Ureter (tissue), 1 donor: ENCODE results near the gene NEURL1B. TPM values are rescaled to one million over a fixed set of nuclear protein-coding genes. Genes with fewer than 3 reads are reported as not detected.
"Not testable (repeated sequence)": the region's sequence is repeated elsewhere in the genome, so short reads cannot be mapped to it uniquely, and the experiment has no call there.

Experiments used
- DNase-seq: peaks from one replicate; pipeline ENCODE4 v3.0.0-alpha.2; 2020; ENCODE audit warnings: low spot score
- total RNA-seq: library from RNA; stranded (reverse); gene quantifications from one replicate; pipeline ENCODE4 v1.2.4, GENCODE V29; 2023
- donor health status: DM: yes; HTN: yes; CAD: no.

The NEURL1B gene, protein sequence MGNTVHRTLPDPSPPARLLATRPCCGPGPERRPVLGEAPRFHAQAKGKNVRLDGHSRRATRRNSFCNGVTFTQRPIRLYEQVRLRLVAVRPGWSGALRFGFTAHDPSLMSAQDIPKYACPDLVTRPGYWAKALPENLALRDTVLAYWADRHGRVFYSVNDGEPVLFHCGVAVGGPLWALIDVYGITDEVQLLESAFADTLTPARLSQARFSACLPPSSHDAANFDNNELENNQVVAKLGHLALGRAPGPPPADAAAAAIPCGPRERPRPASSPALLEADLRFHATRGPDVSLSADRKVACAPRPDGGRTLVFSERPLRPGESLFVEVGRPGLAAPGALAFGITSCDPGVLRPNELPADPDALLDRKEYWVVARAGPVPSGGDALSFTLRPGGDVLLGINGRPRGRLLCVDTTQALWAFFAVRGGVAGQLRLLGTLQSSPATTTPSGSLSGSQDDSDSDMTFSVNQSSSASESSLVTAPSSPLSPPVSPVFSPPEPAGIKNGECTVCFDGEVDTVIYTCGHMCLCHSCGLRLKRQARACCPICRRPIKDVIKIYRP
- 35.0 TPM for total RNA-seq

DNA sequence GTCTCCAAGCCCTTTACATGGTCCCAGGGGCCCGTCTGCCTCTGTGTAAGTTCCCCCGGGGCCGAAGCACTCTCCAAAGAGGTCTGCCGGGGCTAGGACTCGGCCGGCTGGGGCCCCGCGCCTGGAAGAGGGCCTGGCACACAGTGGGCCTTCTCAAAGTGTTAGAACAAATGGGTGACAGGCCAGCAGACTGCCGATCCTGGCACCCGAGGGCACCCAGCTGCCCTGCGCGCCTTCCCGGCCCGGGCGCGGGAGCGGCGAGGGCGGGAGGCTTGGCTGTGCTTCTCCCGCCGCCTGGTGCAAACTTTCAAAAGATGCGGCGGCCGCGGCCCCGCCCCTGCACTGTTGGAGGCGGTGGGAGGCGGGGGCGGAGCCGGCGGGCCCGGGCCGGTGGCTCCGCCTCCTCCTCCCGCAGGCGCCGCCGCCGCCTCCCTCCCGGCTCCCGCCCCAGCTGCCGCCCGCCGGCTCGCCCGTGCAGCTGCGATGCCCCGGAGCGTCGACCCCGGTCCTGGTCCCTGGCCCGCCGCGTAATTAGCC is at the start of gene NEURL1B:
TSS of gene NEURL1B (plus strand) at position 442 of the 537 bp plus-strand sequence. CDS start 144 bp downstream, outside the sequence.
- peak; percentile 73 for DNase-seq

DNA sequence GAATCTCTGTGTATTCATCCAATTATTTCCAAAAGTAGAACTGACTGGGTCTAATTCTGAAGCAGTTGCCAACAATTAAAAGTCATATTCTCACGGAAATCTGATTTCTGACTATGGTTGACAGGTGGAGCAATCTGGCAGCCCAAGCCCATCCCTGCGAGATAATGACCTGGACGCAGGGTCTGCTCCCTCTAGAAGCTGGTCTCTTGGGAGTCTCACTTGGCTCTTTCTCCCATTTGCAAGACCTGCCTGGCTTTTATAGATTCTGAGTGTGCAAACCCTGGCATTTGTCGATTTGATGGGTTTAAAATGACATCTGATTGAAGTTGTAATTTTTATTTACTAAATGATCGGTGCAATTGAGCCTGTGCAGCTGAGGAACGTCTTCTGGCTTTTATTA is 49.4 kb upstream of the NEURL1B start:
- no peak for DNase-seq

DNA sequence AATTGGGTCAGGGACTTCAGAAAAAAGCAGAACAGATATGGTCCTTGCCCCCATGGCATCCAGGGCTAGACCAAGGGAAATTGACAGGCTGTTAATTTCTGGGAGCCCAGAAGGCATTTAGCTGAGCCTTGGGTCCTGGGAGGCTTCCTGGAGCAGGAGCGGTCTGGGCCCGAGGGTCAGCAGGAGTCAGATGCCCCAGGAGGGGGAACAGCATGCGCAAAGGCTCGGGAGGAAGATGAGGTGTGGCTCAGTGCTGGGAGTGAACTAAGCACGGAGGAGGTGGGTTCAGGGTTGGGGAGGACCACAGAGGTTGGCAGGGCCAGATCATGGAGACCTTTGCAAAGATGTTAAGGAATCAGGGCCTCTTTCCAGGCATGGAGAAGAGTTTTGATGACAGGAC is 48.2 kb upstream of the NEURL1B start:
- DNase-seq = no peak

DNA sequence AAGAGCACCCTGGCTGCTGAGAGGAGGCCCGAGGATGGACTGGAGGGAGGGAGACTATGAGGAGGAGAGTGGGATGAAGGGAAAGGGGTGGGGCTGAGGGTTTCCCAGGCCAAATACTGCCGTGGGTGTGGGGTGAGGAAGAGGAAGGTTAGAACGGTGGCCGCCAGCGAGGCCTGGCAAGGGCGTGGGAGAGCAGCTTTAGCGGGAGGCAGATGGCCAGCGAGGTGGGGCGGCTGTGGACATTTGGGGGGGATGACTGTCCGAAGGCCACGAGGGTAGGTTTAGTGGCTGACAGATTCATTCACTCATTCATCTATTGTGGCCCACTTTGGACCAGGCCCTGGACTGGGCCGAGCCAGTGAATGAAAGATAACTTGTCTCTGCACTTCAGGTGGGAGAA is 47.8 kb upstream of the NEURL1B start:
- no peak for DNase-seq

DNA sequence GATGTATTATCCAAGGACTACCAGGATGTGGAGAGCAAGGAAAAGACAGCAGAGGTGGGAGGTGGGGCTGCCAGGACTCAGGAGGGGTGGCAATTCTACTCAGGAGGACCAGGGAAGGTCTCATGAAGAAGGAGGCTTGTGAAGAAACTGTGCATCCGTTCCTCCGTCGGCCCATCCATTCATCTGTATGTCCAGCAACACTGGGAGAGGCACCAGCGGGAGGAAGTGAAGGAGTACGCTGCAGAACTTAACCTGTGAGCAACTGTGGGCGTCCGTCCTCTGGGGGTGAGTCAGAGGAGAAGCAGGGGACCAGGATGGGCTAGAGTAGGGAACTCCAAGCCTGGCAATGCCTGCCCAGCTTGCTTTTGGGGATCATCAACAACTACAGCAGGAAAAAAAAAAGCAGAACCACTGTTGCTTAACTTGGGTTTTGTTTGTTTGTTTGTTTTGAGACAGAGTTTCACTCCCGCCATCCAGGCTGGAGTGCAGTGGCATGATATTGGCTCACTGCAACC is 47.3 kb upstream of the NEURL1B start:
- DNase-seq = no peak

DNA sequence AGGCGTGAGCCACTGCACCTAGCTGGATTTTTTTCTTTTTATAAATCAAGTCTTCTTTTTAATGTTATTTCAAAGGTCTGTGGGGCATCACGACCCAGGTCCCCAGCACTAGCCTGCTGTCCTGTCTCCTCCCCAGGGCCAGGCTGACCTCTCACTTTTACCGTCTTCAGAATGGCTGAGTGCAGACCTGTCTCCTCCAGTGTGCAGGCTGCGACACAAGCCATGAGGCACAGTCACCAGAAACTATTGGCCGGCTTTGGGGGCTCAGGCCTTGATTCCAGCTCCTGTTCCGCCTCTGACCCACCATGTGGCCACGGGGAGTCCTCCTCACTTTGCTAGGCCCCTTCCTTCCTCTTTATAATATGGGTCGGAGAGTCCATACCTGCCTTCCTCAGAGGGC is 46.6 kb upstream of the NEURL1B start:
- DNase-seq = no peak

DNA sequence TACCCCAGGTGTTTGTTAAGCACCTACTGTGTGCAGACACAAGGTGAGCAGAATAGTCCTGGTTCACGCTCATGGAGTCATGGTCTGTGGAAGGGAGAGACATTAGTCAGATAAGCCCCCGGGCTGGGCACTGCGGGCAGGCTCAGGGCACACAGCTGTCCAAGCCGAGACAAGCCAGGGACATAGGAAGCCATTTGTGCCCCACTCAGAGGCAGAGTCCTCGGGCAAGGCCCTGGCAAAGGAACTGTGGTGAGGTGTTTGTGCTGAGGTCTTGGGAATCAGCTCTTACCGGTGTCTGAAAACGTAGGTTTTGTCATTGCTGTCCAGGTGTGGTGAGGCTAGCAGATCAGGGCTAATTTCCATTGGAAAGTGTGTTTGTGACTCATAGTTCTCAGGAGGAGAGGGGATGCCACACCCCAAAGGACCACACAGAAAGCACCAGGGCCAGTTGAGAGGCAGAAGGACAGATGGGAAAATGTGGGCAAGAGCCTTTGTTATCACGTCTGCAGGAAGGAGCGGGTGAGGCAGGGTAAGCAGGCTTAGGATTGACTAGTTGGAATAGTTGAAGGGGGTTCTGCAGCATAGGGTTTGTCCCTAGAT is 46.1 kb upstream of the NEURL1B start:
- DNase-seq = no peak

DNA sequence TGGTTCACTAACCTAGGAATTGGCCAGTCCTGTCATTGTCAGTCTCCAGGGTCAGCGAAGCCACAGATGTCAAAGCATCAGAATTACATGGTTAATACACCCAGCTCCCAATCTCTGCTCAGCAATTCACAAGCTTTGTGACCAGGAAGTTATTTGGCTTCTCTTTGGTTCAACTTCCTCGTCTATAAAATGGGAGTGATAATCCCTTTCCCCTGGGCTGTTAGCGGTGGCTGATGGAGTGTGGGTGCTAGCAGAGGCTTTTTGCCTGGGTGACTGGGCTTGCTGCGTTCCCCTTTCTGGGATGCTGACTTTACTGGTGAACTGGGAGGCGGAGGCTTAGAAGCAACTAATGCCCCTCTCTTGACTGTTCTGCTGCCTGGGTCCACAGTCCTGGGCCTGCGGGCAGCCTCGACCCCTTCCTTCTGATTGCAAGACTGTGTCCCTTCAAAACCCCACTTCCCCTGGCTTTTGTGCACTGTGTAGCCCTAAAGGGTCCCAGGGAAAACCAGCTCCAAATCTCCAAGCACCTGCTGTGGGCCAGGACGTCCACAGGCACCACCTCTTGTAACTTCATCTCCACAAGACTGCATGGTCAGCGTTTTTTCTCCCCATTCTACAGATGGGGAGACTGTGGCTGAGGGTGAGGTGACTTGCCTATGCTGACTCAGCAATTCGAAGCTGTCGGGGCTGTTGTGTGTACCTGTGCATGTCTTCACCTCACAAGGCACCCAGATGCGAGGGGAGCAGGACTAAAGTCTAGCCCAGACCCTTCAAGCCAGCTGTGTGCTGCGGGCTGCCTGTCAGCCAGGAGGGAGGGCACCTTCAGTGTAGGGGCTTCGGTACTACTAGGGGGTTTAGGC is 45.2 kb upstream of the NEURL1B start:
- no peak for DNase-seq

DNA sequence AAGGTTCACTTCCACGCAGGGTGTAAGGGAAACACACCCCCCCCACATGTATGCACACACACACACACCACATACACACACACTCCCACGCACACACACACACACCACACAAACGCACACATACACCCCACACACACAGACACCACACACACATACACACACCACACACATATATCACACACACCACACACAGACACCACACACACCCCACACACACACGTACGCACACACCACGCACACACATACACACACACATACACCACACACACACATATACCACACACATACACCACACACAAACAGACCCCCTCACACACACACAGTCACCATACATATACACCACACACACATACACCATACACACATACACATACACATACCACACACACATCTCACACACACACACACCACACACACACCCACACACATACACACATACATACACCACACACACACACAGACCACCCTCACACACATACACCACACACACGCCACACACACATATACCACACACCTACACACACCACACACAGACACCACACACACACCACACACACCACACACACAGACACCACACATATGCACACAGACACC is 44.3 kb upstream of the NEURL1B start:
- no peak for DNase-seq

DNA sequence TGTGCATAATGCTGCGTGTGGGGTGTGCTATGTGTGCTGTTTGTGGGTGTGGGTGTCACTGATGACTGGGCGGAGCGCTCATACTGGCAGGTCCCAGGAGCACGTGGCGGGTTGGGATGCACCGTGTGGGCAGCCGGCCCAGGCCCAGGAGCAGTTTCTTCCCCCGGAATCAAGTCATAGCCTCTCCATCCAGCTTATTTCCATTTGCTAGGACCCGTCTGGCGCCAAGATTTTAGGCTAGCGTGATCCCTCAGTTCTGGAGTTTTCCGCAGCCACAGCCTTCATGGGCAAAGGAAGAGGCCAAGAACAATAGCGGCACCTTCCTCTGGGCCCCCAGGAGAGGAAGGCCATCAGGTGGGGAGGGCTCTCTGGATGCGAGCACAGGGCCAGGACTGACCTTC is 43.3 kb upstream of the NEURL1B start:
- DNase-seq = no peak

DNA sequence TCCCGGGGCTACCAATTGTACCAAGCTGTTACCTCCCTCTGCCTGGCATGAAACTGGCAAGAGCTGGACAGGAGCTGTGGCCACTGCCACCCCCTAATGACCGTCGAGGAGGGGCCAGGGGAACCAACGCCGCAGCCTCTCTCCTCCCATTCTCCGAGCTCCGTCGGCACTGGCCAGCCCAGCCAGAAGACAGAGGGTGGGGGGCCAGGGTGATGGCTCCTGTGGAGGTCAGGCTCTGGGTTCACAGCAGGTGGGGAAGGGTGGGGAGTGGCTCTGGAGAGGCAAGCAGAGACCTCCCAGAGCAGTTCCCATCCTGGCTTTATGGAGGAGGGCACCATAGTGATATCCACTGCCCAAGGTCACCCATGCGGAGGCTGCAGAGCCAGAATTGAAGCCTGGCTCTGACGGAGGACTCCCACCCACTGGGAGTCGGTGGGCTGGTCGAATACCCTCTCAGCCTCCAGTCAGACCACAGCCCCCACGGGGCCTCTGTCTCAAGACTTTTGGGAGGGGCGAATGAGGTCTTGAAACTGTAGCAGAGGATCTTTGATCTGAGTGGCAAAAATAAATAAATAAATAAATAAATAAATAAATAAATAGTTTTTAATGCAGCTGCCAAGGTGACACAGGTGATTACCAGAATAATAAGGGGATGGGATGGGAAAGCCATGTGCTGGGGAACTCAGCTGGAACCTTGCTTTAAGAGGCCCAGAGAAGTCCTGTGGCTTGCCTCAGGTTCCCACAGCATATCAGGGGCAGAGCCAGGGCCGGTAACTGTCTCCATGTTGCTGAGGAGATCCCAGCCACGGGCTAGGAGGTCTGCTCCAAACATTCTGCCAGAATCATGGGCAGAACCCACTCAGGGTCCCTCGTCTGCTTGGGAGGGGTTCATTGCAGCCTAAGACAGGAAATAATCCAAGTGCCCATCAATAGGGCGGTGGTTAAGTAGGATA is 42.5 kb upstream of the NEURL1B start:
- no peak for DNase-seq

DNA sequence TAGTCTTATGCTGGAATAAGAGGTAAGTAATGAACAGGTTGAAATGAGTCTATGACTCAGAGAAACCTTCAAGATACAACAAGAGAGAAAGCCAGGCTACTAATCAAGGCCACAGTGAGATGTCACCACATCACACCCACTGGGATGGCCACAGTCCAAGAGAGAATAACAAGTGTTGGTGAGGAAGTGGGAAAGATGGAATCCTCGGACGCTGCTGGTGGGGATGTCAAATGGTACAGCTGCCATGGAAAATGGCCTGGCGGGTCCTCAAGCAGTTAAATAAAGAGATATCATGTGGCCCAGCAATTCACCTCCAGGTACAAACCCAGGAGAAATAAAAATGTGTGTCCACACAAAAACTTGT is 41.9 kb upstream of the NEURL1B start:
- DNase-seq = no peak

DNA sequence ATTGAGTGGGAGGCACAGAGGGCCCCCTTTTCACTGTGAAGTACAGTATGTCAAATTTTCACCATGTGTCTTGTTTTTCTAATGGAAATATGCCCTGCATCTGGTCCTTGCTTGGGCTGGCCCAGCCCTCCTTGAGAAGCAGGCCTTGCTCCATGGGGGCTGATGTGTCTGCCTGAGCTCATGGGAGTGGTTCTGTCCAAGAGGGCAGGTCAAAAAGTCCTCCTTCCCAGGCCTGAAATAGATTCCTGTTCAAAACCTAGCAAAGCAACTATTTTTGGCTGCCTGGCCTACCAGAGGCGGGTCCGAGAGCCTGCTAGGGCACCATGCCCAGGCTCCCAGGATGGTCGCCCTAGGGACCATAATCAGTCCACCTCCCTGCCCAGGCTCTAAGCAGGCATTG is 40.5 kb upstream of the NEURL1B start:
- no peak for DNase-seq

DNA sequence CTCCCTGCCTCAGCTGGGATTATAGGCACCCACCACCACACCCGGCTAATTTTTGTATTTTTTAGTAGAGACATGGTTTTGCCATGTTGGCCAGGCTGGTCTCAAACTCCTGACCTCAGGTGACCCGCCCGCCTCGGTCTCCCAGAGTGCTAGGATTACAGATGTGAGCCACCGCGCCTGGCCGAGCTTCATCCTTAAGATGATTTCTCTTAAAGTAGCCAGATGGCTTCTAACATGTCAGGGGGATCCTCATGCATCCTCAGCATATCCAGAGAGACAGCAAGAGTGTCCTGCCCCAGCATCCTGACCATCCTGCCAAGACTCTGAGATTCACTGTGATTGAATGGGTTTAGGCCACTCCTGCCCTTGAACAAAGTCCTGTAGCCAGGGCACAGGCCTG is 39.5 kb upstream of the NEURL1B start:
- DNase-seq = not testable (repeated sequence)

DNA sequence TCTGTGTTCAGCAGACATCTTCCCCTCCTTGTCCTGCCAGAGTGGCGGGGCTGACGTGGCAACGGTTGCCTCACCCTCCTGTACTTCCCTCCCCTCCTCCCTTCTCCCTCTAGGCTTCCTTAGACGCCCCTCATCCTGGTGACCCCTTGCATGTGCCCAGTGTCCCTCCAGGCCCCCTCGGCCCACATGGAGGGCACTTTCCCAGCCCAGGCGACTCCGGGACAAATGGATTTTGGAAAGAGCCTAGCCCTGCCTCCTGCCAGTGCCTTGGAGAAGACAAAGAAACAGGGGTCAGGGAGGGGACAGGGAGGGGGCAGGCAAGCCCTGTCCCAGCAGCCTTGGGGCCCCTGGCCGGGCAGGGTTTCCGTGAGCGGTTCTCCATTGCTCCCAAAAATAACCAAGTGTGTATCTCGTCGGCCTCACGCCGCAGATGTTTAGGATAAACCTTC is 38.3 kb upstream of the NEURL1B start:
- DNase-seq = no peak

DNA sequence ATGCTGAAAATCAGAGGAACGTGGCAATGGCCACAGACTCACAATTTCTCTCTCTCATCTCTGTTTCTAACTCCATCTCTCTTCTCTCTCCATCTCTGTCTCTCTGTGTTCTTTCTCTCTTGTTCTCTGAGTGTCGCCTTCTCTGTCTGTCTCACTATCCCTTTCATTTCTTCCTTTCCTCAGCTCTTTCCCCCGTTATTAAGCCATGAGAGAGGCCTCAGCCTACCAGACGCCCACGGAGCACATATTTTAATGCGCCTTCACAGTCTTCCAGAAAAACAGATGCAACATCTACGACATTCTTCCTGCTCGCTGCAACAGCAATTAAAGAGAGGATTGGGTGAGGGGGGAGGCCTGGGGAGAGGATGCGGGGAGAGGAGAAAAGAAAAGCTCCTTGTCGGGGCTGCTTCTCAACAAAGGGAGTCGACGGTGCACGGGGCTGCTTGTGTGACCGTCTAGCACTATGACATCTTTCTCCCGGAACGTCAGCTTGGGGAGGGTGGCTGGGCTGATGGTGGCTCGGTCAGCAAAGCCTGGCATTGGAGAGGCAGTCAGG is 37.7 kb upstream of the NEURL1B start:
- no peak for DNase-seq

DNA sequence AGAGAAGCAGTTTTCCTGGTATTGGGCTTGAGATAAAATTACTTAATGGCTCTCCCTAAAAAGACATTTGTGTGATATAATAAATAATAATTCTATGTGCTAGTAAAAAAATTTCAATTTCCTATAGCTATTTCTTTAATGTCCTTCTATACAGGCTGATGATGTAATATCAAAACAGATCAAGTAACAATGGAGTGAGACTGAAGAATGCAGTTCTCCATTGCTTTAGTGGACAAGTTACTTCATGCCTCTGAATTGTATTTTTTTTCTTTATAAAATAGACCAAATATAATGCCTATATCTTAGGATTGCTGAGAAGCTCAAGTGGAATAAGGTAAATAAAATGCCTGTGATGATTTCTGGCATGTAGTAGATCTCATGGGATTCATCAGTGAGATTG is 35.6 kb upstream of the NEURL1B start:
- no peak for DNase-seq

DNA sequence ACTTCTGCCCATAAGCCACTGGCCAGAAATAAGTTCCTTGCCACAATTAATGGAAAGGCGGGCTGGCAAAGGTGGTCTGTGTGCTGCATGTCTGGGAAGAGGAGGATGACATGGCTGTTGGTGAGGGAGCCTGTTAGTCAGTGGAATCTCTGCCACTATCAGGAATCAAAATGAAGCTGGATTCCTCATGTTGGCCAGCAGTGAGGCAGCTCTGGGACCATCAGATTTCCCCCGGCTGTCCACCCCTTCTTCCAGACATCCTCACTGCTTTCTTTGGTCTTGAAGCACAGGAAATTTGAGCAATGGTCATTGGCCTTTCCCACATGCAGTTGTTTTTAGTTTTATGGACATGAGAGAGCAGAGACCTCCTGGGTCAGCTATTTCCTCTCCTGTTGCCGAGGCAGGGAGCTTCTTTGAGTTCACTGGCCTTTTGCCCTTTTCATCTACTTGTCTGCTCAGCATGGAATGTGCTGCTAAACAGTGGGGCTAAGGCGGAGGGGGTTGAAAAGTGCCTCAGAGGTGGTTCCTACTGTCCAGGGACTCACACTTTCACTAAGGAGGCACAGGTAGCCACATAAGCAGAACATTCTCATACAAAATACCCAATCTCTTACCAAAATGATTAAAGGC is 34.8 kb upstream of the NEURL1B start:
- DNase-seq = no peak

DNA sequence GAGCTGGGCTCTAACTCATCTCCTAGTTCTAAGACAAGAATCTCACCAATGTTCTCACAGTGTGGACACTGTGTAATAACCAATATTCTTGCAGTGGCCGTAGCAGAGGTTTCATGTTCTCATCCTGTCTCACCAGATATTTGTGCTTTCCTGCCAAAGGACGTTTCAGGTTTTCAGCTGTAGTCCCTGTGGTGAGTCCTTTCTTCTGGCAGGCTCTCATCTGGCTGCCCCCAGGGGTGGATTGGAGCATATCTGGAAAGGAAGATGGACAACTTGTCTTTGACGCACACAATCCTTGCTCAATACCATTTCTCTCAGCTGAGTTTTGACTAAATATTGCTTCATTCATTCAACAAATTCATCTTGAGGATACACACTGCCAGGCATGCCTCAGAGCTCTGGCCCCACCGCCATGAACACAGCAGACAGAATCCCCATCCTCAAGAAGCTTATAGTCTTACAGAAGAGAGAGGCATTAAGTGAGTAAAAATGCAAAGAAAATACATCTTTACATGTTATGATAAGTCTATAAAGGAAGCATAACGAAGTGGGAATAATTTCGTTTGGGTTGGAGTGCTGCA is 33.8 kb upstream of the NEURL1B start:
- DNase-seq = no peak
